ENCODE results near the gene SLC35F6. TPM values are rescaled to one million over a fixed set of nuclear protein-coding genes. Genes with fewer than 3 reads are reported as not detected.

The SLC35F6 gene
- total and polyA plus RNA-seq, 2 donors (not counting 3 experiments of a cell fraction or from before 2014, with no cell fraction given) = 34.6 to 39.8 TPM

DNA sequence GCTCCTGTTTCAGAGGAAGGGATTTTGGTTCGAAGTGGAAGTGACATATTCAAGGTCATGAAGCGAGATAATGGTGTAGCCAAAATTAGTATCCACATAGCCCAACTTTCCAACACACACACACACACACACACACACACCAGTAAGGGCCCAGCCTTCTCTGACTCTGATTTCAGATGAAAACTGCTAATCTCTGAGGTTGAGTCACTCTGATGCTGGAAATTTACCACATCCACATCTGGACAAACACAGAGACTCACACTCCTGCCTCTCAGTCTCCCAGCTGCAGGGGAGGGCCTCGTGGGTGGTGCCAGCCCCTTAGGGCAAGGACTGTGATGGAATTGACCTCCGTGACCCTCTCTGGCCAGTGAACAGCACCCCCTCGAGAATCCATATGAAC lies 29.0 kb upstream of the SLC35F6 start:
- DNase-seq (ENCODE audit: low read depth, low spot score) (no peak), FAIRE-seq (no peak)
- dilution Hi-C loops (cut with MboI; ENCODE audit: extremely low pct_ligation_motif_present, low sequenced_read_pairs) (no loop called here), intact Hi-C loops (cut with micrococcal nuclease) (no loop called here)
- no TSS peak for BruUV-seq (replicated peaks)
- Histone ChIP-seq H3K4me1 (ENCODE audit: control insufficient read depth, extremely low read depth, insufficient read depth, low read length) (peaks cover 3% of the 10 kb centered on the region), H3K27ac (ENCODE audit: insufficient read depth, low read depth, low read length) (no peak overlapping the region), H3K4me3 (replicated peaks in 1 of 3; ENCODE audit: insufficient read depth in 1 of 3, low read depth in 1 of 3, low read length in 3 of 3) (no peak overlapping the region), H3K36me3 (ENCODE audit: control insufficient read depth in 2 of 2, extremely low read depth in 1 of 2, insufficient read depth in 2 of 2, low read length in 2 of 2) (no peaks in the 10 kb centered on the region), H3K79me2 (ENCODE audit: control insufficient read depth, insufficient read depth, low read length) (no peaks in the 10 kb centered on the region), H3K27me3 (ENCODE audit: control insufficient read depth in 2 of 2, insufficient read depth in 2 of 2, low read length in 2 of 2) (peaks cover 0 to 4% of the 10 kb centered on the region in 2 experiments), H3K9me1 (replicated peaks; ENCODE audit: control insufficient read depth, extremely low read depth, insufficient read depth, low read length) (no peaks in the 10 kb centered on the region), H2AFZ (ENCODE audit: low read depth, low read length) (no peak overlapping the region), H3K9me3 (replicated peaks; ENCODE audit: control insufficient read depth, insufficient read depth, low read length) (no peaks in the 10 kb centered on the region), H3K9ac (replicated peaks; ENCODE audit: extremely low read depth, insufficient read depth, low read length) (no peak overlapping the region), H4K20me1 (replicated peaks; ENCODE audit: control insufficient read depth, extremely low read depth, insufficient read depth, low read length) (no peaks in the 10 kb centered on the region), H3K4me2 (ENCODE audit: insufficient read depth, low read length) (no peak overlapping the region)
- POLR2A ChIA-PET = no interaction called here
- CTCF ChIA-PET = interaction anchor here (5.4 kb wide), 1 partner anchor 10 kb away, joined by 39 read pairs; no protein-coding TSS in a partner anchor
- no peak for TF ChIP-seq JUN (IDR thresholded peaks at IDR 0.05; ENCODE audit: borderline replicate concordance, insufficient read depth, insufficient read length, low read depth)
- no peak for TF ChIP-seq POLR2A (IDR thresholded peaks at IDR 0.05; ENCODE audit: low read depth, low read length)
- TF ChIP-seq EZH2 (IDR thresholded peaks at IDR 0.05; ENCODE audit: borderline replicate concordance, low read depth, low read length, severe bottlenecking) = no peak

DNA sequence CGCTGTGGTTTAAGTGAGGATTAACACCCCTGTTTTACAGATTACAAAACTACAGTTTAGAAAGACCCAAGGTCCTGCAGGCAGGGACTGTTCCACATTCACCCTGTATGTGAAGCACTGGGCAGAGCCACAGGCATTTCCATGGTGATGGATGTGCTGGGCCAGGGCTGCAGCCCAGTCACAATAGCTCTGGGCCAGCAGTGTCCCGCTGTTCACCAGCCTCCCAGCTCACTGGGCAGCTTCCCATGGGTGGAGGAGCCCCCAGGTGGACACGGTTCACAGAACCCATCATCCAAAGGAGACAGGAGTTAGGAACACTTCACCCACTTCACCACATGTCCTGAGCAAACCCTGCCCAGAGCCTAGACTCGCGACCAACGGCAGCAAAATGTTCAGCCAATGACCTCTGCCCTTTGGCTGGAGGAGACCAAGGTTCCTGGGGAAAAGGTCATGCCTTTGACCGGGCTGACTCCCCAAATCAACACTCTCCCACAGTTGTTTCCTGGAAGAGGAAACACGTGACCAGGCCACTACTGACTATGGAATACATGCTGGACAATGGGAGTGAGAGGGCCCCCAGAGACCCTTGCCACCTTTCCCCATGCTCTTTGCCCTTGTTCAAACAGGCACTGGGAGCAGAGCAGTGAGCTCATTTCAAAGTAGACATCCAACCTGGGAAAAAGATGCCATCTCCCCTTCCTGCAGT lies 28.0 kb upstream of the SLC35F6 start:
- H3K4me1 ChIP-seq (ENCODE audit: control insufficient read depth, extremely low read depth, insufficient read depth, low read length) = peaks cover 3% of the 10 kb centered on the region
- no peak overlapping the region for H3K9ac ChIP-seq (replicated peaks; ENCODE audit: extremely low read depth, insufficient read depth, low read length)
- H4K20me1 ChIP-seq (replicated peaks; ENCODE audit: control insufficient read depth, extremely low read depth, insufficient read depth, low read length) = no peaks in the 10 kb centered on the region
- H3K9me1 ChIP-seq (replicated peaks; ENCODE audit: control insufficient read depth, extremely low read depth, insufficient read depth, low read length) = no peaks in the 10 kb centered on the region
- no peak overlapping the region for H2AFZ ChIP-seq (ENCODE audit: low read depth, low read length)
- peaks cover 0 to 4% of the 10 kb centered on the region in 2 experiments for H3K27me3 ChIP-seq (ENCODE audit: control insufficient read depth in 2 of 2, insufficient read depth in 2 of 2, low read length in 2 of 2)
- FAIRE-seq (no peak), DNase-seq (ENCODE audit: low read depth, low spot score) (peak; percentile 11)
- H3K36me3 ChIP-seq (ENCODE audit: control insufficient read depth in 2 of 2, extremely low read depth in 1 of 2, insufficient read depth in 2 of 2, low read length in 2 of 2) = no peaks in the 10 kb centered on the region
- no TSS peak for BruUV-seq (replicated peaks)
- H3K79me2 ChIP-seq (ENCODE audit: control insufficient read depth, insufficient read depth, low read length) = no peaks in the 10 kb centered on the region
- H3K27ac ChIP-seq (ENCODE audit: insufficient read depth, low read depth, low read length) = no peak overlapping the region
- H3K4me3 ChIP-seq (replicated peaks in 1 of 3; ENCODE audit: insufficient read depth in 1 of 3, low read depth in 1 of 3, low read length in 3 of 3) = no peak overlapping the region
- dilution Hi-C loops (cut with MboI; ENCODE audit: extremely low pct_ligation_motif_present, low sequenced_read_pairs) = no loop called here
- TF ChIP-seq POLR2AphosphoS5 (IDR thresholded peaks at IDR 0.05; ENCODE audit: insufficient read depth, low read depth, low read length) (no peak), EZH2 (IDR thresholded peaks at IDR 0.05; ENCODE audit: borderline replicate concordance, low read depth, low read length, severe bottlenecking) (no peak), MYC (IDR thresholded peaks at IDR 0.05; ENCODE audit: low read depth, low read length) (no peak), JUN (IDR thresholded peaks at IDR 0.05; ENCODE audit: borderline replicate concordance, insufficient read depth, insufficient read length, low read depth) (no peak), FOS (IDR thresholded peaks at IDR 0.05; ENCODE audit: borderline replicate concordance, insufficient read depth, low read length) (no peak), POLR2A (IDR thresholded peaks at IDR 0.05; ENCODE audit: low read depth, low read length) (no peak), GATA2 (IDR thresholded peaks at IDR 0.05; ENCODE audit: insufficient read depth, insufficient read length, low read depth, low read length) (no peak)
- TF ChIP-seq, protein P1, sequence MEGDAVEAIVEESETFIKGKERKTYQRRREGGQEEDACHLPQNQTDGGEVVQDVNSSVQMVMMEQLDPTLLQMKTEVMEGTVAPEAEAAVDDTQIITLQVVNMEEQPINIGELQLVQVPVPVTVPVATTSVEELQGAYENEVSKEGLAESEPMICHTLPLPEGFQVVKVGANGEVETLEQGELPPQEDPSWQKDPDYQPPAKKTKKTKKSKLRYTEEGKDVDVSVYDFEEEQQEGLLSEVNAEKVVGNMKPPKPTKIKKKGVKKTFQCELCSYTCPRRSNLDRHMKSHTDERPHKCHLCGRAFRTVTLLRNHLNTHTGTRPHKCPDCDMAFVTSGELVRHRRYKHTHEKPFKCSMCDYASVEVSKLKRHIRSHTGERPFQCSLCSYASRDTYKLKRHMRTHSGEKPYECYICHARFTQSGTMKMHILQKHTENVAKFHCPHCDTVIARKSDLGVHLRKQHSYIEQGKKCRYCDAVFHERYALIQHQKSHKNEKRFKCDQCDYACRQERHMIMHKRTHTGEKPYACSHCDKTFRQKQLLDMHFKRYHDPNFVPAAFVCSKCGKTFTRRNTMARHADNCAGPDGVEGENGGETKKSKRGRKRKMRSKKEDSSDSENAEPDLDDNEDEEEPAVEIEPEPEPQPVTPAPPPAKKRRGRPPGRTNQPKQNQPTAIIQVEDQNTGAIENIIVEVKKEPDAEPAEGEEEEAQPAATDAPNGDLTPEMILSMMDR (IDR thresholded peaks at IDR 0.05; ENCODE audit: extremely low read depth in 1 of 2, insufficient read depth in 1 of 2, low read depth in 1 of 2, low read length in 2 of 2) = no peak
- TF ChIP-seq, protein P2, sequence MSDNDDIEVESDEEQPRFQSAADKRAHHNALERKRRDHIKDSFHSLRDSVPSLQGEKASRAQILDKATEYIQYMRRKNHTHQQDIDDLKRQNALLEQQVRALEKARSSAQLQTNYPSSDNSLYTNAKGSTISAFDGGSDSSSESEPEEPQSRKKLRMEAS (IDR thresholded peaks at IDR 0.05; ENCODE audit: insufficient read depth, insufficient read length) = no peak
- ChIA-PET CTCF (interaction anchor here (0.7 to 14.5 kb wide), 4 partner anchors 10 to 130 kb away, joined by 3 to 353 read pairs (median 4); no protein-coding TSS in a partner anchor), POLR2A (no interaction called here)
- no peaks in the 10 kb centered on the region for H3K9me3 ChIP-seq (replicated peaks; ENCODE audit: control insufficient read depth, insufficient read depth, low read length)
- intact Hi-C loops (cut with micrococcal nuclease) = no loop called here
- H3K4me2 ChIP-seq (ENCODE audit: insufficient read depth, low read length) = no peak overlapping the region

Data from endothelial cell of umbilical vein (primary cell).